H1 (cell line): ENCODE results near the gene CHRNA3. TPM values are rescaled to one million over a fixed set of nuclear protein-coding genes. Genes with fewer than 3 reads are reported as not detected.

Experiments used
- ATF2 ChIP-seq: IDR thresholded peaks from 2 replicates; pipeline ENCODE4 v1.6.1; 2012; ENCODE audit warnings: low read length, inconsistent platforms
- POLR2AphosphoS5 ChIP-seq: IDR thresholded peaks from 2 replicates; pipeline ENCODE4 v1.6.1; 2011; ENCODE audit warnings: low read depth, low read length
- RXRA ChIP-seq: IDR thresholded peaks from 2 replicates; pipeline ENCODE4 v1.6.1; 2011; ENCODE audit warnings: low read depth, mild to moderate bottlenecking, low read length, moderate library complexity; ENCODE audit not compliant: insufficient read depth
- SRF ChIP-seq: IDR thresholded peaks from 2 replicates; pipeline ENCODE4 v1.6.1; 2011; ENCODE audit warnings: mild to moderate bottlenecking, low read depth, low read length, moderate library complexity
- polyA plus RNA-seq, 7 experiments: library from polyadenylated mRNA; depleted of rRNA in 3 of 7; stranded (reverse) in 5 of 7; unstranded in 2 of 7; fragments of >200 nt in 5 of 7; fragments of 200-250 nt in 2 of 7; gene quantifications; 1 replicate in 5 of 7; 2 replicates in 1 of 7; 4 replicates in 1 of 7; pipeline versions ENCODE4 v1.2.1 to v1.2.3, GENCODE V29; 2011 to 2013; ENCODE audit warnings: missing spikeins in 2 of 7, mixed read lengths in 2 of 7
- total RNA-seq: library from RNA; stranded (reverse); fragmentation: NEBNext Ultra II Directional; extraction: Animal tissue kit (Norgen Biotek cat#: 25700); gene quantifications from 2 replicates; pipeline ENCODE4 v1.2.1, GENCODE V29; 2021

CHRNA3 gene
- total and polyA plus RNA-seq, 2 of the 8 experiments (the other 6 are each of a cell fraction or from before 2014, with no cell fraction given) = 2.1 to 4.7 TPM

GRCh38 chr15:78624651-78625590, 4.1 kb upstream of the CHRNA3 start (continued):
- TF ChIP-seq POLR2AphosphoS5 (no peak), SRF (no peak), ATF2 (no peak), RXRA (no peak)
